Fibroblast of the conjunctiva (primary cell): ENCODE results near the gene SPTBN2.
"Not testable (repeated sequence)": the region's sequence is repeated elsewhere in the genome, so short reads cannot be mapped to it uniquely, and the experiment has no call there.

Experiments
- DNase-seq: peaks from one replicate; pipeline ENCODE4 v3.0.0-alpha.2; 2010; ENCODE audit warnings: low read depth

Gene SPTBN2

DNA sequence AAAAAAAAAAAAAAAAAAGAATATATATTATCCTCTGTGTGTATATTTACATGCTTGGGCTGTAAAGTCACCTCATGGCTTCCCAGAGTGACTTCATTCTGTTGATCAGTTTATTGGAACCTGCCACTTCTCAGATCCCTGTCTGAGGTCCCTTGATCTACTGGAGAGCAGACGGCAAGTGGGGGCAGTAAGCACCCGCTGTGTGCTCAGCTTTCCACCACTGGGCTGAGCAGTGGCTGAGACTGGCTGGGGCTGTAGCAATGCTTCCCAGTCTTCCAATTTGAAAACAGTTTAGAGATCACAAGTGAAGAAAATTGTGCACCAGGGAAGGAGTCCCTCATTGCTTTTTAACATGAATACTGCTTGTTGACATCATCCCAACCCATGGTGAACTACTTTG lies 44.4 kb downstream of the SPTBN2 start:
- DNase-seq: no peak

DNA sequence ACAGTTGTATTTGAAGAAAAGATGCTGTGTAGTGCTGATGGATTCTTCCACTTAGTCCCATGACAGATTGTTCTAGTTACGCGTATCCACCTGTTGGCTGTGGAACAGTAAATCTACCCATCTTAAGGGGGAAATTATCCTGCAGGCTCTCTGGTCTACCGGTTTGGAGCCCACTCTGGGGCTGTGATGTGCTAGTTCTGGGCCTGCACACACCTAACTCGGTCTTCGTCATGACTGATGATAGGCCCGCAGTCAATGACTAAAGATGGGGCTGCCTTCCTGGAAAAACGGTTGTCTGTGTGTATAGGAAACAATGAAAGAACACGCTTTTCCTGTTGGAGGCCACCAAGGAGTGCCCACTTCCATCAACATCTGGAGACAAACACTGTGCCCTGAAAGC lies 45.1 kb downstream of the SPTBN2 start:
- no peak for DNase-seq

DNA sequence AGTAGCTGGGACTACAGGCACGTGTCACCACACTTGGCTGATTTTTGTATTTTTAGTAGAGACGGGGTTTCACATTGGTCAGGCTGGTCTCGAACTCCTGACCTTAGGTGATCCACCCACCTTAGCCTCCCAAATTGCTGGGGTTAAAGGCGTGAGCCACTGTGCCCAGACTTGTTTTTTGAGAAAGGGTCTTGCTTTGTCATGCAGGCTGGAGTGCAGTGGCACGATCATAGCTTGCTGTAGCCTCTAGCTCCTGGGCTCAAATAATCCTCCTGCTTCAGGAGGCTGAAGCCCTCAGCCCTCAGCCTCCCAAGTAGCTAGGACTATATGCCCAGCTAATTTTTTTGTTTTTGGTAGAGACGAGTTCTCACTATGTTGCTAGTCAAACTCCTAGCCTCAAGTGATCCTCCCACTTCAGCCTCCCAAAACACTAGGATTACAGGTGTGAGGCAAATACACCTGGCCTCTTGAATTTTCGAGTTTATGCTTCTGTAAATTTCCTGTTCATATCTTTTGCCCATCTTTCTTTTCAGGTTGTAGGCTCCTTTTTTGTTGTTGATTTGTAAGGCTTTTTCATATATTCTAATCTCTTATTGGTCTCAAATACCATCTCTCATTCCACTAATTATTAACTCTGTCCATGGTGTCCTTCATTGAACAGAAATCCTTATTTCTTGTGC lies 47.9 kb downstream of the SPTBN2 start:
- DNase-seq: no peak

DNA sequence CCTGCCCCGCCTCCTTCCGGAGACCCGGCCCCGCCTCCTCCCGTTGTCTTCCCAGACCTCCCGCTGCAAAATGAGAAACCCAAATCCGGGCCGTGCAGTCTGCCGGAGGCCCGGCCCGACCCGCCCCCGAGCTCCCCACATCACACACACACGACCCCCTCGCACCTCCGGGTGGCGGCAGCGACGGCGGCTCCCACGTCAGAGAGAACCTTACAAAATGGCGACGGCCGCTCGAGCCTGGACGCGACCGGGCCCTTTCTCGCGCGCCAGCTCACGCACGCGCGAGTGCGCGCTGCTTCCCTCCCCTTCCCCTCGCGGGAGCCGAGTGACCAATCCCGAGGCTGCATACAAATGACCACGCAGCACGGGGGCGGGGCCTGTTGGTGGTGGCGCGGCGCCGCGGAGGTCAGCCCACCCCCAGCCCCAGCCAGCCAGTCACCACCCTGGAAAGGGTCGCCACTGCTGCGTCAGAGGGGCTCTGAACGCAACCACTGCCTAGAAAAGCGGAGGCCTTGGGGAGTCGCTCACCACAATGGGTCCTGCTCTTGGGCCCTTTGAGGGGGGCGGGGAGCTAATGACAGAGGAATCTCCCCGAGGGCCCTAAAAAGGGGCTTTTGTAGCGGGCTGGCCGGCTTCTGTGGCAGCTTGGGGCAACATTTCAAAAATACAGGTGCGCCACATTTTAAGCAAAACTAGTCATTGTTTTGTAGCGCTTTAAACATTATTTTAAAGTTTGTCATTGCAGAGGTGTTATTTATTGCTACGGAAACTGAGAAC lies 51.2 kb downstream of the SPTBN2 start, which contains the start of gene RBM4B:
Gene RBM4B (minus strand): TSS at position 289 of the 777 bp plus-strand sequence. CDS start 808 bp downstream, outside the sequence.
- DNase-seq: peak; percentile 83

DNA sequence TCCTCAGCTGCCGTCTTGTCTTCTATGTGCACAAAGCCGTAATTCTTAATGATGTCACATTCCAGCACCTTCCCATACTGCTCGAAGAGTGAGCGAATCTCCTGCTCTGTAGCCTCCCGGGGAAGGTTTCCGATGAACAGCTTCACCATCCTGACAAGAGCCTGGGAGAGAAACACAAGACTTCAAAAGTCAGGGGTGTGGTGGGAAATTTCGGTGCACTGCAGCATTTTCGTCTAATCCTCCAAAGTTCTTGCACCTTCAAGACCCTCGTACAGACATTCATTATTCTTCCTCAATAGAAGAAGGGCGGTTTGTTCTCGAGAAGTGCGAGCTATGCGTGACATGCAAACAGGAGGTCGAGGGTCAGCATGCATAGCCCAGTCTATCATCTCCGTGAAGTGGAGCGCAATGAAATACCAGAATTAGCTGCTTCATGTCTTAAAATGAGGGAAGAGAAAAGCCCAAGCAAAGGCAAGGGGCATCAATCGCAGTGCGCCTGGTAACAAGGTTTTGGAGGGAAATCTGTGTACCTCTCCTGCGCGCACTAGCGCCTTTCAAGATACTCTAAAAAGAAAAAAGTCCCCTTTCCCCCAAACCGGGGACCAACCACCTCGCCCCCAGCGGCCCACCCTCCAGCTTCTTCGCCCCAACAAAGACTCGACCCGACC lies 52.0 kb downstream of the SPTBN2 start:
- no peak for DNase-seq

DNA sequence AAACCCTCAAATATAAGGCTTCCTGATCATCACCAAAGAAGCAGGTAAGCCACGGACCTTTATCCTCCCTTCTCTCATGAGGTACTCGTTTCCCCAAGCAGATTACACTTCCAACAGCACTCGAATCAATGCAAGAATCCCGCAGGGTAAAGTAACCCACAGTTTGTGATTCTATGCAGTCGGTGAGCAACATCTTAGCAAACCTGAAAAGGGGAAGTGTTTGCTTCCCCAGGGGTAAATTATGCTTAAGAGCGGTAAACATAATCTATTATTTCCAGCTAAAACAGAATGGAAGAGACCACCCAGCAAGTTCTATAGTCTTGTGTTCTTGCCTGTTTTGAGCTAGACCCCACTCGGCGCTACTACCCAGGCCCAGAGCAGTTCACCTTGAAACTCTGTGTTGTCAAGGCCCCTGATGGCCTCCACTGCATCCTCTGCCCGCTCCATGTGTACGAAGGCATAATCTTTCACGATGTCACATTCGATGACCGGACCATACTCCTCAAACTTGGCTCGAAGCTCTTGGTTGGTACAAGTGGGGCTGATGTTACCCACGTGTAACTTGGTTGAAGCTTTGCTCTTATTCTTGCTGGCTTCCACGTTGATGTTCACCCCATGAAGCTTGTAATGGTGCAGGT lies 52.6 kb downstream of the SPTBN2 start:
- DNase-seq: no peak

DNA sequence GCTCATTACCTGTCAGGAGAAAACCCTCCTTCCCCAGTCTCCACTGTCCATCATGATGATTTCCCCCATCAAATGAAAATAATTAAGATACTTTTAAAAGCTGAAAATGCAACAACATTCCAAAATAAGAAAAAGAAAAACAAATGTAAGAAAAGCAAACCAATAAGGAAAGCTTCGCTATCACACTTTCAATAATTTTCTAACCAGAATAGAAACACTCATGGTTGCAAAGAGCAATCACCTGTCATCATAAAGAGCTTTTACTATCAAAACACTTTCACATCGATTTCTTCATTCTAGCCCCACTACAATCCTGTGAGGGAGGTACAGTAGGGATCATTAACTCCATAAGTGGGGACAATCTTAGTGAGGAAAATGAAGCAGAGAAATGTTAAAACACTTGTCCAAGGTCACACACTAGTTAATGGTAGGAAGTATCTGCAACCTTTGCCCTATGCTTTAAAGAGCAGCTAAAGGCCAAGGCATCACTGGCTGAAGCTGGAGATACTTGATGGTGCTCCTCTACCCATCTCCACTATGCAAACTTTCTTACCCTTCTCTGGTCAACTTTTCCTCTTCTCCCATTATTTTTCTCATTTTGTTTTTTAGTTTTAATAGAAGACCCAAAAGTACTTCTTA lies 53.9 kb downstream of the SPTBN2 start:
- no peak for DNase-seq

DNA sequence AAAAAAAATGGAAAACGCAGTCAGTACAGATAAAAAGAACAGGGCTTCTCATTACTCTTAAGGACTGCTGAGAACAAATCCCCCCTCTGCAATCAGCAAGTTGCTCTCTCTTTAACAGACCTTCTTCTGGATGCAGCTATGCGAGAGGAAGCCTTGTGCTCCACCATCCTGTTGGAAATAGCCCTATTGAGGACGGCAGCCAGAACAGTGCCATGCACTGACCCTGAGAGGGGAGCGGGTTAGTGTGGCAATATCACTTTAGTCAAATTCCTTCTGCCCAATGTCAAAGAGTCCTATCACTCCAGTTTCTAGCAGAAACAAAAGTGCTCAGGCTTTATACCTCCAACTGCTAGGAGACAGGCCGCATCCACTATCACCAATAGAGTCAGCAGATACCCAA lies 58.2 kb downstream of the SPTBN2 start:
- no peak for DNase-seq

DNA sequence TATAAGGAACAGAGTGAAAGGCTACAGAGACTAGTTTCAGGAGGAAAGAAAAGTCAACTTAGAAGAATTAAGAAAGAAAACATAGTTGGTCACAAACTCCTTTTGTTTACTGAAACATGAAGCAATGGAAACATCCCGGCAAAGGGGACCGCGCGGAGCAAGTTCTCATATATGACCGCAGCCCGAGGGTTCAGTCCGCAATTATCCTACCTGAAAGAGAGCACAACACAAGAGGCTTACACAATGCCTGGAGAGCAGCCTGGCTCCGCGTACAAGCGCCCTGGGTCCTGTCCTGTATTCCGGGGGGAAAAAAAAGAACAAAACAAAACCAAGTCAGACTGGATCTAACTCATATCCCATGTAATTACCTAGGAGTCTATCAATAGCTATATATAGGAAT lies 63.6 kb downstream of the SPTBN2 start:
- no peak for DNase-seq

DNA sequence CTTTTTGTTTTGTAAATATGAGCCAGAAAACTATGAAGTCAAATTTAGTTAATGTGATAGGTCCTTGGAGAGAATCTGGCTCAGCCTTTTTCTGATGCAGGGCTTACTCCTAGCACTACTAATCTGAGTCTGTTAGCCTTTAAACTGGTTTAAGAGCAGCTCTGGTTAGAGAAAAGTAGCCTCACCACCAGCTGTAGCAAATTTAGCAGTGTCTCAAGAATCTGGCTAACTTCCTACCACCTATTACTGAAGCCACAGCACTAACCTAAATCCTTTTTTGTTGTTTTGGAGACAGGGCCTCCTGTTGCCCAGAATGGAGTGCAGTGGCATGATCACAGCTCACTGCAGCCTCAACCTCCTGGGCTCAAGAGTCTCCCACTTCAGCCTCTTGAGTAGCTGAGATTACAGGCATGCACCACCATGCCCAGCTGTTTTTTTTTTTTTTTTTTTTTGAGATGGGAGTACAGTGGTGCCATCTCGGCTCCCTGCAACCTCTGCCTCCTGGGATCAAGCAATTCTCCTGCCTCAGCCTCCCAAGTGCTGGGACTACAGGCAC lies 65.2 kb downstream of the SPTBN2 start:
- no peak for DNase-seq

DNA sequence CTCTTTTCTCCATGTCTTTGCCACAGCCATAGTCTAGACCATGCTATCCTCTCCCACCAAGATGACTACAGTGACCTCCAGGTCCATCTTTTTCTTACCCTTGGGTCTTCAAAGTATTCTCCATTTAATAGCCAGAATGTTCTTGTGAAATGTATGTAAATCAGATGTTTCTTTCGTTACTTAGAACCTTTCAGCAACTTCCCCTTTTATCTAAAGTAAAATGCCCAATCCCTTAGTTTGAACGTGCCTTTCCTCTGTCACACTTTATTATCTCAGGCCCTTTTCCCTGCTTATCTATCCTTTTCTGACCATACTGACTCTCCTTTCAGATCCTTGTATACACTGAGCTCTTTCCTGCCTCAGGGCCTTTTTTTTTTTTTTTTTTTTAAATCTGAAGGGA lies 69.3 kb downstream of the SPTBN2 start:
- no peak for DNase-seq

DNA sequence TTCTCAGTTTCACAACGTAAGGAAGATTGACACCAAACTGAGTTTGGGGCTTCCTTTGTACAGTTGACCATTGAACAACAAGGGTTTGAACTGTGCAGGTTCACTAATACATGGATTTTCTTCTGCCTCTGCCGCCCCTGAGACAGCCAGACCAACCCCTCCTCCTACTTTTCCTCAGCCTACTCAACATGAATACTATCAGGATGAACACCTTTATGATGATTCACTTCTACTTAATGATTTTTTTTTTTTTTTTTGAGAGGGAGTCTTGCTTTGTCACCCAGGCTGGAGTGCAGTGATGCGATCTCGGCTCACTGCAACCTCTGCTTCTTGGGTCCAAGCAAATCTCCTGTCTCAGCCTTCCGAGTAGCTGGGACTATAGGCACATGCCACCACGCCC lies 75.9 kb downstream of the SPTBN2 start:
- no peak for DNase-seq

DNA sequence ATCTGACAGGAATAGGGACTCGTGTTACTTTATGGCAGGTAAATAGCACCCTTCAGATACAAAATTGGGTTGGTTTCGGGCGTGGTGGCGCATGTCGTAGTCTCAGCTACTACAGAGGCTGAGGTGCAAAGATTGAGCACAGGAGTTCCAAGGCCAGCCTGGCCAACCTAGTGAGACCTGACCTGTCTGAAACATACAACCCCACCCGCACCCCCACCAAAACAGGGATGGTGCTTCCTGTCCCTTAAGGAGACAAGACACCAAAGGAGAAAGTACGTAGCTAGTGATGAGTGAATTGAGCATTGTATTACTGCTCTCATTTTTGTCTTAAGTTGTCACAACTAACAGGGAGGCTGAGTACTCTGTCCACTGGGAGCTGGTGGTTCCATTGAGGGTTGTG lies 76.4 kb downstream of the SPTBN2 start:
- DNase-seq: no peak

DNA sequence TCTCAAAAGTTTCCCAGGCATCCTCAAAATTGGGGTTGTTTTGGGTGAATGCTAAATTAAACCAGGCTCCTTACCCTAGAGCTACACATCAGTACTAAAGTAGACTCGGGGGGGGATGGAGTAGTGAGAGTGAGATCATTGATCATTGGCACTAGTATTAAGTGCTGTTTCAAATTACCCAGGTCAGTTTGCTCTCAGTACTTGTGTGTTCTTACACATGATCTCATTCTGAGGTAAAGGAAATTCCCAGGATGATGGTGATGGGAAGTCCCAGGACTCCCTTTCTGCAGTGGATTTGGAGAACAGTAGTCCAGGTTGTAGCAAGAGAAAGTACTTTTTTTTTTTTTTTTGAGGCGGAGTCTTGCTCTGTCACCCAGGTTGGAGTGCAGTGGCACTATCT lies 78.0 kb downstream of the SPTBN2 start:
- DNase-seq: no peak

DNA sequence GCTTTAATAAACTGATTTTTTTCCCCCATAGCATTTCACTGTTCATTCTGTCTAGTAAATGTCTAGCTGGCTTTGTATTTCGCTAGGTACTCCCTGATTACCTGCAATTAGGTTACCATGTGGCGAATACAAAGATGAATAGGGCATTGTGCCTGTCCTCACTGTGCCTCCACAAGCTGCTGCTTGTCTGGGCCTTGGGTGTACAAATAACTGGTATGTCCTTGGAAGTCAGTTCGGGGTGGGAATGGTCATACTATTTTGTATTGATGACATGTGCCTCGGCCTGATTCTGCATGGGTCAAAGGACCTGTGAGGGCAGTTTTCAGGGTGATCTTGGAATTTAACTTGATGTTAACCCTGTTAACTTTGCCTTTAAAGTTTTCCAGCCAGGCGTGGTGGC lies 79.1 kb downstream of the SPTBN2 start:
- no peak for DNase-seq

DNA sequence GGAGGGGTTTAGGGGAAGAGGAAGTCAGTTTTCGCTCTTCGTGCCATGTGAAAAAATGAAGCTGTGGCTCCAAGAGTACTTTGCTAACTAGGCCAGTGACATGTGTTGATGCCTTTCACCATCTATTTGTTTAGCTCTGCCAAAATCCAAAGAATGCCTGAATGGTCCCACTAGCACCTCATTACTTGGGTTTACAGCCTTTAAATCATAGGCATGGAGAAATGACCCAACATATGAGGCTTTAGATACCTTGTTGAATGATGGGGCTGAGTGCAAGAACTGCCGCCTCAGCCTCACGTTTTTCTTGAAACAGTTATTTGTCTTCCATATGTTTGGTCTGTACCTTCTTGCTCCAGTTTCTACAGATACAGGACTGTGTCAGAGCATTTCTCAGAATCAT lies 82.2 kb downstream of the SPTBN2 start:
- DNase-seq: no peak

DNA sequence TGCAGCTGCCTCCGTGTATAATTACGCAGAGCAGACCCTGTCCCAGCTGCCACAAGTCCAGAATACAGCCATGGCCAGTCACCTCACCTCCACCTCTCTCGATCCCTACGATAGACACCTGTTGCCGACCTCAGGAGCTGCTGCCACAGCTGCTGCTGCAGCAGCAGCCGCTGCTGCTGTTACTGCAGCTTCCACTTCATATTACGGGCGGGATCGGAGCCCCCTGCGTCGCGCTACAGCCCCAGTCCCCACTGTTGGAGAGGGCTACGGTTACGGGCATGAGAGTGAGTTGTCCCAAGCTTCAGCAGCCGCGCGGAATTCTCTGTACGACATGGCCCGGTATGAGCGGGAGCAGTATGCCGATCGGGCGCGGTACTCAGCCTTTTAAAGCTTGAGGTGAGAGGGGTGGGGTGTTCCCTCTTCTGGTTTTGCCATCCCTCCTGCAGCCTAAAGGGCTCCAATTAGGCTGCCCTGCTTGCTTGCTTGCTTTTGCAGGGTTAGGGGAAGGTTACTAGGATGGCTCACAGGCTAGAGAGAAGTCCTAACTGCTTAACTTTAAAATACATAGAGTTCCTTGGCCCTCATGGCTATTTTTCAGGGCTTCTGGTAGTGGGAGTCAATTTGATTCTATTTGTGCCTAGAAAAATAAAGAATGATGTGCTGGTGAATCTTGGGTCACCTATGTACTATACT lies 85.1 kb downstream of the SPTBN2 start:
- DNase-seq: no peak

DNA sequence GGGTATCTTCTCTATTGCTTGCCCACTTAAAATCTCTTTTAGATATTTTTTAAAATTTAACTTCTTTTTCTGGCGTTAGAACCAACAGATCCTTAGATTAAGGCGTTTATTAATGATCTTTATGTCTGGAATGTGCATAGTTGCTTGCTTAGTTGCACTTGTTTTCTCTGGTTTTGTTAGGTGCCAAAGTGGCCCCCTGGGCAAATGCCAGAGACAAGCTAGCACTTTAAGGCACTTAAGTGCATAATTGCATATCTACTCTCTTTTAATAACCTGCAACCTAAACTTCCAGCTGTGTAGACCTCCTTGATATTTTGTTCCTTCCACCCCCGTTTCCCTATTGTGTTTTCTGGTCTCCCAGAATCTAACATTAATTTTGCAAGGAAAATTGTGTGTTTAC lies 87.2 kb downstream of the SPTBN2 start:
- no peak for DNase-seq

DNA sequence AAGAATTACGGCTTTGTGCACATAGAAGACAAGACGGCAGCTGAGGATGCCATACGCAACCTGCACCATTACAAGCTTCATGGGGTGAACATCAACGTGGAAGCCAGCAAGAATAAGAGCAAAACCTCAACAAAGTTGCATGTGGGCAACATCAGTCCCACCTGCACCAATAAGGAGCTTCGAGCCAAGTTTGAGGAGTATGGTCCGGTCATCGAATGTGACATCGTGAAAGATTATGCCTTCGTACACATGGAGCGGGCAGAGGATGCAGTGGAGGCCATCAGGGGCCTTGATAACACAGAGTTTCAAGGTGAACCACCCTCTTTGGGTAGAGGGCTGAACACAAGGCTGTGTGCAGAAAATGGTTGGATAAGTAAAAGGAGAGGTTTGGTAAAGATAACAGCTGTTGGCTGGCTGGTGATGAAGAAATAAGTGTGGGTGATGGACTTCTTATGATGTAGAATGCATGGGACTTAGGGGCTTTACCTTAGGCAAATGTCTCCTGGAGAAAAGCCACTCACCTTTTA lies 89.1 kb downstream of the SPTBN2 start:
- not testable (repeated sequence) for DNase-seq

DNA sequence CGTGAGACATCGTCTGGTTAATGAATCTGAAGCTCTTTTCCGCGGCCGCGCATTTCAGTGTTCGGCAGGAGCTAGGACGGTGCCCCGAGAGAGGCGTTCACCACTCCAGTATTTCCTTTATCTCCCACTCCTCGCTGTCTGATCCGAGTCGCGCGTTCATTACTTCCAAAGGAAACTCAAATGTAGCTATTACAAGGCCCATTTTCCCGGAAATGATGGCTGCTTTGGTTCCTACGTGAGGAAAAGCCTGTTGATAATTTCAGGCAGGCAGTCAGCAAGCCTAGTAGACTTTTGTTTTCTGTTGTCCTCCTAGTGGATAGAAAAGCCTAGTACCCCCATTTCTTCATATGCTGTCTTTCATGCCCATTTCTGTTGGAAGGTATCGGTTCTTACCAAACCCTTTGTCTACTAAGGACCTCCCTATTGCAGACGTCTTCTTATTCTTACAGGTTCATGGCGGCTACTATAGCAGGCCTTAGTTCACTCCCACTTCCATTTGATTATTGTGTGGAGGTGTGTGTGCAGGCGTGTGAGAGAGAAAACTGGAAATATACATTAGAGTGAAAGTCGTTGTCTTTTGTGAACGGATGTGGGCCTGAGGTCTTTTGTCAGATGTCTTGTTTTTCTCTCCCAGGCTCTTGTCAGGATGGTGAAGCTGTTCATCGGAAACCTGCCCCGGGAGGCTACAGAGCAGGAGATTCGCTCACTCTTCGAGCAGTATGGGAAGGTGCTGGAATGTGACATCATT lies 89.8 kb downstream of the SPTBN2 start:
- no peak for DNase-seq
